ENCODE results near the gene G0S2.

The G0S2 gene, protein sequence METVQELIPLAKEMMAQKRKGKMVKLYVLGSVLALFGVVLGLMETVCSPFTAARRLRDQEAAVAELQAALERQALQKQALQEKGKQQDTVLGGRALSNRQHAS

DNA sequence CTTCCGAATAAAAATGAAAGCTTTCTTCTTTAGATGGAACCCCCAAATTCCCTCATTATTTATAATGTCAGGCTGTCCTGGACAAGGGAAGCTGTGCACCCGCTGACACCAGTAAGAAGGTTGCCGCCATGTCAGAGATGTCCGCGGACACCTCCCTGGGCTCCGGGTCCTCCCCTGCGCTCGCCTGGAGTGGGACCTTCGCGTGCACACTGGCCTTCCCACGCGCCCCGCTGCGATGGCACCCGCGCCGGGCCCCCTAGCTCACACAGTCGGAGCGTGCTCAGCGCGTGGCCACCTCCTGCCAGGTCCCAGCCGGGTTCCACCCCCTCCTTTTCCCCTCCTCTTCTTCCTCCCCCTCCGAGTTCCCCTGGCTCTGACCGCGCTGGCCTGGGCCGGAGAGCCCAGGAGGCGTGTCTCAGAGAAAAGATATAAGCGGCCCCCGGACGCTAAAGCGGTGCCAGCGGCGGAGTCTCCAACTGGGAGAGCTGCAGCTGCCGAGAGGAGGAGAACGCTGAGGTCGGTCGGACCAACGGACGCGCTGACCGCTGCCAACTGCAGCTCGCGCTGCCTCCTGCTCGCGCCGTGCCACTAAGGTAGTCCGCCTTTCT is at the start of gene G0S2:
Gene G0S2, plus strand, starts transcription at position 456 of the 608 bp plus-strand sequence. CDS start 273 bp downstream, outside the sequence.
- peak in 1 of 2 donors; percentile 37 for DNase-seq (ENCODE audit: low read depth in 2 of 2)

GRCh38 chr1:209625791-209626285 is 49.4 kb upstream of the G0S2 start:
- DNase-seq (ENCODE audit: low read depth in 2 of 2) = no peak

DNA sequence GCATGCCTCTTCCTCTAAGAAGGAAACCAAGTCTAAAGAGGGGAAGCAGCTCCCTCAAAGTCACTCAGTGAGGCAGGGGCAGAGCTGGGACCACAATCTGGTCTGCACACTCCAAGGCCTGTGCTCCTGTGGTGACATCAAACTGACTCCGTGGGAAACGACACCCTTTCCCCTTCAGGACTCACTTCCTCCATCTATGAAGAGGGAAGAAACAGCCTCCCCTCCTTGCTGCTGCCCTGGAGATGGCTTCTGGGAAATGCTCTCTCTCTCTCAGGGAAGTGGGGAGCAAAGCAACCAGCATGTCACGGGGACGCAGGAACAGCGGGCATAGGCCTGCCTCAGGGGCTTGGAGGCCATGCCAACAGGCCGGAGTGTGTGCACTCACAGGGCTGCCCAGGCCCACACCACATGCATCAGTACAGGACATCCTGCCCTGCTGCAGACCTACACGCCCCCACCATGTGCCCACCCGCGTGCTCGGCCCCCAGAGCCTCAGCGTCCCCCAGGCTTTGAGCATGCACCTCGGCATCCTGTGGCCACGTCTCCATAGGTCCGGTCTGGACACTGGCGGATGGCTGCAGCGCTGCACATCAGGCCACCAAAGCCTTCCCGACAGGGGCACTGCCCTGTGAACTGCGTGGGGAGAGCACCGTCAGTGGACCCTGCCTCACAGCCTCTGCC is 48.7 kb upstream of the G0S2 start:
- DNase-seq (ENCODE audit: low read depth in 2 of 2) = no peak

DNA sequence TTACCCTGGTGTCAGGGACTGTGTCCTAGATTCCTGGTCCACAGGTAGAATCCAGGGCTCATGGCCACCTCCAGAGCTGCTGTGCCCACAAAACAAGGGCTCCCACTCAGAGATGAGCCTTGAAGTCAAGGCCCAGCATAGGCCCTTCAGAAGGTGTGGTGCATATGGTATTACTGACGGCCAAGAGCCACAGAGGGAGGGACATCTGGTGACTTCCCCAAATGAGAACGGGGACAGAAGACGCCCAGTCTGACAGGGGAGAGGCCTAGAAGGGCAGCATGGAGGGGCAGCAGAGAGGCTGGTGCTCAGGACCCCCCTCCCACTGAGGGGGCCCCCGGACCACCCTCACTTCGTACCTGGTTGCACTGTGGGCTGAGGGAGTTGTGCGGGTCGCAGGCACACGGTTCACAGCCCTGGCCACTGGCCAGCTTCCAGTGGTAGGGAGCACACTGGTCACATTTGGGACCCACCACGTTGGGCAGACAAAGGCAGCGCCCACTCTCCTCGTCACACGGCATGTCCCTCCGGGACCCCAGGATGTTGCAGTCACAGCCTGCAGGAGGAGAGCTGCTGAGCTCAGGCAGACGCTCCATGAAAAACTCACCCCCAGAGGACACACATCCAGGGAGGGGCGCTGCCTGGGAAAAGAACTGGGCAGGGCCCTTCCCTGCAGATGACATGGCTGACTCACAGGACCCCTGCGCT is 48.0 kb upstream of the G0S2 start:
- no peak for DNase-seq (ENCODE audit: low read depth in 2 of 2)

- peak; percentile 79 to 85 for DNase-seq (ENCODE audit: low read depth in 2 of 2)
Observed at GRCh38 chr1:209627732-209628196, 47.4 kb upstream of the G0S2 start.

- no peak for DNase-seq (ENCODE audit: low read depth in 2 of 2)
Observed at GRCh38 chr1:209628618-209629299, 46.5 kb upstream of the G0S2 start.

GRCh38 chr1:209629621-209630382 is 45.4 kb upstream of the G0S2 start:
- no peak for DNase-seq (ENCODE audit: low read depth in 2 of 2)

- DNase-seq (ENCODE audit: low read depth in 2 of 2) = no peak
Observed at GRCh38 chr1:209630383-209631225, 44.6 kb upstream of the G0S2 start.

GRCh38 chr1:209633335-209633997 is 41.7 kb upstream of the G0S2 start:
- no peak for DNase-seq (ENCODE audit: low read depth in 2 of 2)

GRCh38 chr1:209634005-209634737 is 41.0 kb upstream of the G0S2 start:
- no peak for DNase-seq (ENCODE audit: low read depth in 2 of 2)

GRCh38 chr1:209635850-209636249 is 39.4 kb upstream of the G0S2 start:
- no peak for DNase-seq (ENCODE audit: low read depth in 2 of 2)

DNA sequence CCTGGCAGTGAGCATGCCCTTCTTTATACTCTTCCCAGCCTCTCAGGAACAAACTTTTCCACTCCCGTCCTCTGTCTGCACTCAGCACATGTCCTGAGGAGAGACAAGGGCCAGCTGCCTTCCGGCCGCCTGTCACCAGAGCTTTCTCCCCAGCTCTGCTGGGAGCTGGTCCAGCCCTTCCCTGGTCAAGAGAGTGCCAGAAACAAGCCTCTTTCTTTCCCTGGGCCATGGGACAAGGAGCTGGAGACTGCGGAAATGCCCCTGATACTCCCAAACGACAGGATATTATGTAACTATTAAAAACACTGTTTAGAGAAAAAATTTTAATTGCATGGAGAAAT is 33.4 kb upstream of the G0S2 start:
- DNase-seq (ENCODE audit: low read depth in 2 of 2) = no peak

GRCh38 chr1:209642816-209643215 is 32.4 kb upstream of the G0S2 start:
- DNase-seq (ENCODE audit: low read depth in 2 of 2) = no peak

GRCh38 chr1:209643285-209644020 is 31.8 kb upstream of the G0S2 start:
- DNase-seq (ENCODE audit: low read depth in 2 of 2) = no peak

DNA sequence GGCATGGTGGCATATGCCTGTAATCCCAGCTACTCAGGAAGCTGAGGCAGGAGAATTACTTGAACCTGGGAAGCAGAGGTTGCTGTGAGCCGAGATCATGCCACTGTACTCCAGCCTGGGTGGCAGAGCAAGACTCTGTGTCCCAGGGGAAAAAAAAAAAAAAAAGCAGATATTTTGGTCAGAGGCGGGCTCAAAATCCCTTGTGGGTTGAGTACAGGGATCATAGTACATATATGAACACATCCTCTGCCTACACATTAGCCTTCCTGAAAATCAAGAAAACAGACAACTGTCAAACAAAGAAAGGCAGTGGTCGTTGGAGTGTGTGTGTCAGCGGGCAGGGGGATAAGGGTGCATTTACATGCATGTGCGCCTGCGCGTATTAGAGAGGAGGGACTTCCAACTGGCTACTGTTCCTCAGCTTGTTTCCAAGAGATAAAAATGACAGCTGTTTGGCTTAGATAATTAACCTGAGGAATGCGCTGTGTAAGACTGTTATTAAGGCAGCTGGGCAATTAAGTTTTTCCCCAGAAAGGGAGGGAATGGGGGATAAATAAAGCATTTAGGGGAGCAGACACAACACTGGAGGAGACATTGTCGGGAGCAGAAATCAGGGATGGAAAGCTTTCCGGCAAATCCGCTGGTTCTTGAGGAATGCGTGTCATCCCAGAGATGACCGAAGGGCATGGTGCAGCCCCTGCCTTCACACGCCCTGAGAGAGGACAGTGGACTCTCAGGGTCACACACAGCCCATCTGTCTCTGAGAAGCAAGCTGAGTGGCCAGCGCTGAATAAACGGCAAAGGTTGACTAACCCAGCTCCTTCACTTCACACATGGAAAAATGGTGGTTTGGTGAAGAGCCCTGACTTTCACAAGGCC is 29.4 kb upstream of the G0S2 start:
- DNase-seq (ENCODE audit: low read depth in 2 of 2) = no peak

DNA sequence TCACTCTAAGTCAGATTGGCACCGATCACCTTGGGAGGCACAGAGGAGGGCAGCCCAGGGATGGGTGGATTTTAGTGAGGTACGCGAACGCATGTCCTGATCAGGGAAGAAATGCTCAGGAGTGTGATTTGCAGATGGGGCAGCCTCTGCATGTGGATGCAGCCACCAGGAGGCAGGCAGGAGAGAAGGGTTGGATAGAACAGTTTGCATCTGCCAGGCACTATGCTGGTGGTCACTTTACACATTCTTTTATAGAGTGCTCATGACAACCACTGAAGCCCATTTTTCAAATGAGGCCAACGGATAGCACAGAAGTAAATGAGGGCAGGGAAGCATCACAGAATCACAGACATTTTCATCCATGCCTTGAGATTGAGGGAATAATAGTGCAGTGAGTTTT is 28.7 kb upstream of the G0S2 start:
- no peak for DNase-seq (ENCODE audit: low read depth in 2 of 2)

DNA sequence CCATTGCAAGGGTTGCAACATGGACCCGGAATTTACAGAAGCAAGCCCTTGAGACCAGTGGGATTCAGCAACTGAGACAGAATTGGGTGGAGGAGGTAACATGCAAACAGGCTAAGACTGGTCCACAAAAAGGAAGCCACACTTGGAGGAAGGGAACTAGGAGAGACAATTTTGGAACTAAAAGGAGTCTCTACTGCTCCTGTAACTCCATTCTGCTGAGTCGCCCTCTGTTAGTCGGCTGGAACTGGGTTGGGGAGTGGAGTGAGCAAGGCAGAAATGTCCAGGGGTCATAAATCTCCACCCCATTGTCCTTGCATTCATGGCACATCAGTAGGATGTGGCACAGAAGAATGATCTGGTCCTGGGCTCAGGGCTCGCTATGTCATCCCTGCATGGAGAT is 28.1 kb upstream of the G0S2 start:
- no peak for DNase-seq (ENCODE audit: low read depth in 2 of 2)
